GM21529 (cell line): ENCODE measurements around the gene ZFYVE9.
"Not testable (repeated sequence)": the region's sequence is repeated elsewhere in the genome, so short reads cannot be mapped to it uniquely, and the experiment has no call there.

Experiments
- ATAC-seq: cut with Tn5 transposase; IDR thresholded peaks from one replicate; pipeline ENCODE4 v1.9.1; 2021; ENCODE audit not compliant: unreplicated experiment

The ZFYVE9 gene

GRCh38 chr1:52367272-52367671, 225.4 kb downstream of the ZFYVE9 start:
- ATAC-seq: no peak

- no peak for ATAC-seq
Observed at GRCh38 chr1:52368383-52369172, 226.7 kb downstream of the ZFYVE9 start.

GRCh38 chr1:52369851-52370250, 228.0 kb downstream of the ZFYVE9 start:
- ATAC-seq: not testable (repeated sequence)

GRCh38 chr1:52385376-52385775, 243.5 kb downstream of the ZFYVE9 start:
- no peak for ATAC-seq

GRCh38 chr1:52386458-52386857, 244.6 kb downstream of the ZFYVE9 start:
- ATAC-seq: no peak

GRCh38 chr1:52393174-52393573, 251.3 kb downstream of the ZFYVE9 start:
- ATAC-seq: no peak
